PC-3 (cell line): ENCODE measurements around the gene PDE2A. TPM values are rescaled to one million over a fixed set of nuclear protein-coding genes. Genes with fewer than 3 reads are reported as not detected.

Experiments
- ATAC-seq: fragments of 200-7000 bp; cut with Tn5 transposase; 2 replicates; pipeline ENCODE4 v1.9.1; 2020; ENCODE audit warnings: mild to moderate bottlenecking, moderate library complexity
- BruUV-seq: library from RNA; stranded (reverse); fragments of 400-500 nt; replicated peaks from 2 replicates; lab custom pipeline; 2021; lab: Mats Ljungman, UMichigan
- CTCF ChIA-PET: fragments of 300-600 bp; sonication (Branson Sonifier 250); formaldehyde crosslinking; loops from one replicate; lab custom pipeline; 2022; ENCODE audit warnings: antibody characterized with exemption; lab: Charles Lee
- POLR2A ChIA-PET: fragments of 300-600 bp; sonication (Branson Sonifier 250); formaldehyde crosslinking; loops from one replicate; lab custom pipeline; 2022; ENCODE audit warnings: antibody characterized with exemption; ENCODE audit not compliant: unreplicated experiment; lab: Charles Lee
- DNase-seq: peaks from one replicate; pipeline ENCODE4 v3.0.0-alpha.2; 2015
- H2AFZ ChIP-seq: fragments of 300-600 bp; sonication (generic); 2 replicates; pipeline ENCODE4 v1.6.0; 2016; ENCODE audit warnings: antibody characterized with exemption, low read length
- H3F3A ChIP-seq: fragments of 300-600 bp; sonication (generic); one replicate; pipeline ENCODE4 v1.6.0; 2017; ENCODE audit warnings: antibody characterized with exemption, low read length, control low read depth, mild to moderate bottlenecking; ENCODE audit not compliant: unreplicated experiment
- H3K27ac ChIP-seq: fragments of 300-600 bp; sonication (generic); 2 replicates; pipeline ENCODE4 v1.5.1; 2016; ENCODE audit warnings: mild to moderate bottlenecking, low read length
- H3K27me3 ChIP-seq: fragments of 300-600 bp; sonication (generic); 2 replicates; pipeline ENCODE4 v1.6.1; 2016; ENCODE audit warnings: low read length, mixed read lengths
- H3K36me3 ChIP-seq: fragments of 300-600 bp; sonication (generic); 2 replicates; pipeline ENCODE4 v1.6.1; 2016; ENCODE audit warnings: low read depth, mixed run types, low read length, mixed read lengths
- H3K4me1 ChIP-seq: fragments of 300-600 bp; sonication (generic); 2 replicates; pipeline ENCODE4 v1.5.1; 2016; ENCODE audit warnings: low read length; ENCODE audit not compliant: insufficient read depth
- H3K4me2 ChIP-seq: fragments of 300-600 bp; sonication (generic); 2 replicates; pipeline ENCODE4 v1.6.0; 2016; ENCODE audit warnings: low read length
- H3K4me3 ChIP-seq: fragments of 300-600 bp; sonication (generic); 2 replicates; pipeline ENCODE4 v1.5.1; 2016; ENCODE audit warnings: mild to moderate bottlenecking, low read length, mixed read lengths
- H3K79me2 ChIP-seq: fragments of 300-600 bp; sonication (generic); 2 replicates; pipeline ENCODE4 v1.6.1; 2017; ENCODE audit warnings: low read length, mixed read lengths
- H3K9ac ChIP-seq: fragments of 300-600 bp; sonication (generic); 2 replicates; pipeline ENCODE4 v1.6.0; 2016; ENCODE audit warnings: mild to moderate bottlenecking, low read length
- H3K9me2 ChIP-seq: fragments of 300-600 bp; sonication (generic); replicated peaks from 2 replicates; pipeline ENCODE4 v1.6.1; 2016; ENCODE audit warnings: mixed run types, low read length, mixed read lengths
- H3K9me3 ChIP-seq: fragments of 300-600 bp; sonication (generic); 2 replicates; pipeline ENCODE4 v1.6.1; 2016; ENCODE audit warnings: low read length, mixed read lengths
- H4K20me1 ChIP-seq: fragments of 300-600 bp; sonication (generic); 2 replicates; pipeline ENCODE4 v1.6.1; 2016; ENCODE audit warnings: low read length, mixed read lengths
- CTCF ChIP-seq: fragments of 300-600 bp; sonication (generic); conservative IDR thresholded peaks from 2 replicates; pipeline ENCODE4 v1.5.1; 2017; ENCODE audit warnings: antibody characterized with exemption, low read depth, mild to moderate bottlenecking, low read length
- EZH2 ChIP-seq: fragments of 300-600 bp; sonication (generic); IDR thresholded peaks from one replicate; pipeline ENCODE4 v1.6.1; 2017; ENCODE audit warnings: antibody characterized with exemption, mild to moderate bottlenecking, low read length; ENCODE audit not compliant: unreplicated experiment
- EZH2phosphoT487 ChIP-seq: fragments of 300-600 bp; sonication (generic); IDR thresholded peaks from 2 replicates; pipeline ENCODE4 v1.6.1; 2018; ENCODE audit warnings: mild to moderate bottlenecking, antibody characterized with exemption, low read length, borderline replicate concordance
- intact Hi-C: fragments of 100-400 bp; cut with micrococcal nuclease; formaldehyde crosslinking; loops from 2 replicates; pipeline ENCODE4 v1.9.0; 2023
- total RNA-seq: library from RNA; depleted of rRNA; stranded (reverse); fragments of >200 nt; gene quantifications from 2 replicates; pipeline ENCODE4 v1.2.3, GENCODE V29; 2014

PDE2A gene
- total RNA-seq, 1 experiment from 2014 or later: 2.6 TPM

GRCh38 chr11:72648384-72649136, 25.7 kb downstream of the PDE2A start:
- no TSS peak for BruUV-seq
- CTCF ChIA-PET: no interaction called here
- DNase-seq (no peak), ATAC-seq (no peak)
- H3K79me2 ChIP-seq: no peaks in the 10 kb centered on the region
- H3K36me3 ChIP-seq: no peaks in the 10 kb centered on the region
- no peaks in the 10 kb centered on the region for H3K9me2 ChIP-seq
- H2AFZ ChIP-seq: no peak overlapping the region
- no peaks in the 10 kb centered on the region for H3K9me3 ChIP-seq
- H3K4me2 ChIP-seq: no peak overlapping the region
- no peak overlapping the region for H3K27ac ChIP-seq
- no peaks in the 10 kb centered on the region for H3K27me3 ChIP-seq
- POLR2A ChIA-PET: no interaction called here
- no peaks in the 10 kb centered on the region for H4K20me1 ChIP-seq
- intact Hi-C loops: no loop called here
- H3K4me3 ChIP-seq: no peak overlapping the region
- no peak overlapping the region for H3K9ac ChIP-seq
- H3F3A ChIP-seq: no peaks in the 10 kb centered on the region
- H3K4me1 ChIP-seq: peaks cover 3% of the 10 kb centered on the region; the same call in 1 of the 2 replicates
- no peak for TF ChIP-seq EZH2
- no peak for TF ChIP-seq EZH2phosphoT487
- TF ChIP-seq CTCF: no peak

GRCh38 chr11:72647882-72648281, 26.3 kb downstream of the PDE2A start:
- Histone ChIP-seq H3K4me3 (no peak overlapping the region), H3K9ac (no peak overlapping the region), H3K9me3 (no peaks in the 10 kb centered on the region), H3K27me3 (no peaks in the 10 kb centered on the region), H3K4me1 (peaks cover 7% of the 10 kb centered on the region; the same call in 1 of the 2 replicates), H3K36me3 (no peaks in the 10 kb centered on the region), H3F3A (no peaks in the 10 kb centered on the region), H2AFZ (no peak overlapping the region), H3K79me2 (no peaks in the 10 kb centered on the region), H4K20me1 (no peaks in the 10 kb centered on the region), H3K4me2 (no peak overlapping the region), H3K27ac (no peak overlapping the region), H3K9me2 (no peaks in the 10 kb centered on the region)
- ChIA-PET CTCF (no interaction called here), POLR2A (no interaction called here)
- TF ChIP-seq CTCF (no peak), EZH2 (no peak), EZH2phosphoT487 (no peak)
- intact Hi-C loops: no loop called here
- ATAC-seq (no peak), DNase-seq (no peak)
- BruUV-seq: no TSS peak

GRCh38 chr11:72646472-72646871, 27.8 kb downstream of the PDE2A start:
- POLR2A ChIA-PET: no interaction called here
- H3K4me3 ChIP-seq: no peak overlapping the region
- no peak overlapping the region for H2AFZ ChIP-seq
- peaks cover 7% of the 10 kb centered on the region for H3K27me3 ChIP-seq
- no peaks in the 10 kb centered on the region for H4K20me1 ChIP-seq
- ATAC-seq (no peak), DNase-seq (no peak)
- H3F3A ChIP-seq: no peaks in the 10 kb centered on the region
- no peaks in the 10 kb centered on the region for H3K79me2 ChIP-seq
- H3K27ac ChIP-seq: no peak overlapping the region
- no peaks in the 10 kb centered on the region for H3K36me3 ChIP-seq
- no peak overlapping the region for H3K4me2 ChIP-seq
- intact Hi-C loops: no loop called here
- H3K9ac ChIP-seq: no peak overlapping the region
- CTCF ChIA-PET: no interaction called here
- H3K4me1 ChIP-seq: peaks cover 13% of the 10 kb centered on the region
- H3K9me3 ChIP-seq: no peaks in the 10 kb centered on the region
- H3K9me2 ChIP-seq: no peaks in the 10 kb centered on the region
- BruUV-seq: no TSS peak
- TF ChIP-seq EZH2phosphoT487 (no peak), CTCF (no peak), EZH2 (no peak)
